ENCODE results near the gene CAP2.

DNA sequence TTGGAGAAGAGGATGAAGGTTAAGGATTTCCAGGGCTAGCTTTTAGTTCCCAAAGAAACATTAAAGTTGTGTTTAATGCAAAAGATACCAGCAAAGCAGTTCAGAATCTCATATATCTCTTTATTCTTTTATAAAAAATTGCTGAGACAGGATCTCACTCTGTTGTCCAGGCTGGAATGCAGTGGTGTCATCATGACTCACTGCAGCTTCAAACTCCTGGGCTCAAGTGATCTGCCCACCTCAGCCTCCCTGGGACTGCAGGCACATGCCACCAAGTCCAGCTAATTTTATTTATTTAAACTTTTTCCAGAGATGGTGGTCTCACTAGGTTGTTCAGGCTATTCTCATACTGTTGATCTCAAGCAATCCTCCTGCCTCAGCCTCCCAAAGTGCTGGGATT, 41.1 kb upstream of the CAP2 start:
- TF ChIP-seq, protein P1, sequence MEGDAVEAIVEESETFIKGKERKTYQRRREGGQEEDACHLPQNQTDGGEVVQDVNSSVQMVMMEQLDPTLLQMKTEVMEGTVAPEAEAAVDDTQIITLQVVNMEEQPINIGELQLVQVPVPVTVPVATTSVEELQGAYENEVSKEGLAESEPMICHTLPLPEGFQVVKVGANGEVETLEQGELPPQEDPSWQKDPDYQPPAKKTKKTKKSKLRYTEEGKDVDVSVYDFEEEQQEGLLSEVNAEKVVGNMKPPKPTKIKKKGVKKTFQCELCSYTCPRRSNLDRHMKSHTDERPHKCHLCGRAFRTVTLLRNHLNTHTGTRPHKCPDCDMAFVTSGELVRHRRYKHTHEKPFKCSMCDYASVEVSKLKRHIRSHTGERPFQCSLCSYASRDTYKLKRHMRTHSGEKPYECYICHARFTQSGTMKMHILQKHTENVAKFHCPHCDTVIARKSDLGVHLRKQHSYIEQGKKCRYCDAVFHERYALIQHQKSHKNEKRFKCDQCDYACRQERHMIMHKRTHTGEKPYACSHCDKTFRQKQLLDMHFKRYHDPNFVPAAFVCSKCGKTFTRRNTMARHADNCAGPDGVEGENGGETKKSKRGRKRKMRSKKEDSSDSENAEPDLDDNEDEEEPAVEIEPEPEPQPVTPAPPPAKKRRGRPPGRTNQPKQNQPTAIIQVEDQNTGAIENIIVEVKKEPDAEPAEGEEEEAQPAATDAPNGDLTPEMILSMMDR (IDR thresholded peaks at IDR 0.05; ENCODE audit: low read length), result no peak
- no peak for TF ChIP-seq EZH2 (IDR thresholded peaks at IDR 0.05; ENCODE audit: borderline replicate concordance, low read length)

Measured in OCI-LY1 (cell line).